Cardiac septum (tissue), 1 donor: ENCODE results near the gene NCCRP1. TPM values are rescaled to one million over a fixed set of nuclear protein-coding genes. Genes with fewer than 3 reads are reported as not detected.

Source experiments
- DNase-seq: peaks from one replicate; pipeline ENCODE4 v3.0.0-alpha.2; 2020; ENCODE audit warnings: low spot score
- intact Hi-C: fragments of 100-400 bp; cut with DNase I; formaldehyde crosslinking; loops from one replicate; pipeline ENCODE4 v1.14.0; 2022
- long read RNA-seq: library from polyadenylated mRNA; unstranded; transcript quantifications from one replicate; pipeline ENCODE4 v2.0.0, GENCODE V29; 2021
- total RNA-seq: library from RNA; stranded (reverse); fragmentation: NEBNext Ultra II Directional; extraction: Animal tissue kit (Norgen Biotek cat#: 25700); gene quantifications from one replicate; pipeline ENCODE4 v1.2.1, GENCODE V29; 2021
- donor health status: DM: no; HTN: no; CAD: no.

Gene NCCRP1, protein sequence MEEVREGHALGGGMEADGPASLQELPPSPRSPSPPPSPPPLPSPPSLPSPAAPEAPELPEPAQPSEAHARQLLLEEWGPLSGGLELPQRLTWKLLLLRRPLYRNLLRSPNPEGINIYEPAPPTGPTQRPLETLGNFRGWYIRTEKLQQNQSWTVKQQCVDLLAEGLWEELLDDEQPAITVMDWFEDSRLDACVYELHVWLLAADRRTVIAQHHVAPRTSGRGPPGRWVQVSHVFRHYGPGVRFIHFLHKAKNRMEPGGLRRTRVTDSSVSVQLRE
- not detected for total RNA-seq
- long read RNA-seq = 0 reads

DNA sequence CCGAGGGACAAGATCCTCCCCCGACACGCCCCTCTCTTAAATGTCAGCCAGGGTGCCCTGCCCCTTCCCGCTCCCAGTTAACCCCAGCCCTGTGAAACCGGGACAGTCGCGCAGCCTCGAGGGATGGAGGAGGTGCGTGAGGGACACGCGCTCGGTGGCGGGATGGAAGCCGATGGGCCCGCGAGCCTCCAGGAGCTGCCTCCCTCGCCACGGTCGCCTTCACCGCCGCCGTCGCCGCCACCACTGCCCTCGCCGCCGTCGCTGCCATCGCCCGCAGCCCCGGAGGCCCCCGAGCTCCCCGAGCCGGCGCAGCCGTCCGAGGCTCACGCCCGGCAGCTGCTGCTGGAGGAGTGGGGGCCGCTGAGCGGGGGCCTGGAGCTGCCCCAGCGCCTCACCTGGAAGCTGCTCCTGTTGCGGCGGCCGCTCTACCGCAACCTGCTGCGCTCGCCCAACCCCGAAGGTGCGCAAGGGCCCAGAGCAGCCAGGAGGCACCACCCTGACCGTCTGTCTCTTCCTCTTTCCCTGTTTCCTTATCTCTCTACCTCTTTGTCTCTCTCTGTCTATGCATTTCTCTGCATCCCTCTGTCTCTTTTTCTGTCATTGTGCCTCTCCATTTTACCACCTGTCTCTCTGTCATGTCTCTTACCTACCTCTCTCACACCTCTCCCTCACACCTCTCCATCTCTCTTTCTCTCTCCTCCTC lies at the start of gene NCCRP1:
NCCRP1 (plus strand) TSS at position 105 of the 703 bp plus-strand sequence; CDS start at position 124, 19 bp downstream.
- intact Hi-C loops = no loop called here
- no peak for DNase-seq

DNA sequence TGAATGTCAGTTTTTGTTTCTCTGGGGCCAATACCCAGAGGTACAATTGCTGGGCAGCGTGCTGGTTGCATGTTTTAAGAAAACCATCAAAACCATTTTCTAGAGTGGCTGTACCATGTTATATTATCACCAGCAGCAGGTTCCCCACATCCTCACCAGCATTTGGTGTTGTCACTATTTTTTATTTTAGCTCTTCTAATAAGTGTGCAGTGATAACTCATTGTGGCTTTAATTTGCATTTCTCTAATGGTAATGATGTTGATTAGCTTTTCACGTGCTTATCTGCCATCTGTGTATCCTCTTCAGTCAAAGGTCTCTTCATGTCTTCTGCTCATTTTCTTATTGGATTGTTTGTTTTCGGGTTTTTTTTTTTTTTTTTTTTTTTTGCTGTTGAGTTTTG lies 49.3 kb upstream of the NCCRP1 start:
- intact Hi-C loops = no loop called here
- no peak for DNase-seq

DNA sequence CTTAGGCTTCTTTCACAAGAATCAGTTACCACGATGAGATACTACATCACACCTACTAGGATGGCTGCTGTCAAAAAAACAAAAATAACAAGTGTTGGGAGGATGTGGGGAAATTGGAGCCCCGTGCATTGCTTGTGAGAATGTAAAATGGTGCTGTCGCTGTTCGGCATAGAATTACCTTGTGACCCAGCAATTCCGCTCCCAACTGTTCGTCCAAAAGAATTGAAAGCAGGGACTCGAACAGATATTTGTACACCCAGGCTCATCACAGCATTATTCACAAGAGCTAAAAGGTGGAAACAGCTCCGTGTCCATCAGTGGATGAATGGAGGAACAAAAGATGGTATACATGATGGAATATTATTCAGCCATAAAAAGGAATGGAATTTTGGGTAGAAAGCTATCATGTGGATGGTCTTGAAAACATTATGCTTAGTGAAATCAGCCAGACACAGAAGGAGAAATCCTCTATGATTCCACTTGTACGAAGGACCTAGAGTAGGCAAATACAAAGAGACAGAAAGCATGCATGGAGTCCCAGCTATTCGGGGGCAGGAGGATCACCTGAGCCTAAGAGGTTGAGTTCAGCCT lies 47.7 kb upstream of the NCCRP1 start:
- intact Hi-C loops = no loop called here
- no peak for DNase-seq

DNA sequence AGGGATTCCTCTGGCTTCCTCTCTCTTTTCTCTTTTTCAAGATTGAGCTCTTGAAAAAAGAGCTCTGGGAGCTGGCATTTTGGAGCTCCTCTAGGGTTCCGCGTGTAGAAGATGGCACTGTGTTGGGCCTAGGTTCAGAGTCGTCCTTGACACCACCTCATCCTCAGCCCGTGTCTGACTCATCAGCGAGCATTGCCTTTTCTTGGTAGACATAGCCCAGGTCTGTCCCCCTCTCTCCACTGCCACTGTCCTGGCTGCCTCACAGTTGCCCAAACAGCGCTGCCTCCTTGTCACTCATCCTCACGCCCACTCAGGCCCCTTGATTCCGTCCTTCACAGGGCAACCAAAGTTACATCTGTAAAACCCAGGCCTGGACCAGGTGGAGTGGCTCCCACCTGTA lies 46.5 kb upstream of the NCCRP1 start:
- DNase-seq = no peak
- intact Hi-C loops = no loop called here

DNA sequence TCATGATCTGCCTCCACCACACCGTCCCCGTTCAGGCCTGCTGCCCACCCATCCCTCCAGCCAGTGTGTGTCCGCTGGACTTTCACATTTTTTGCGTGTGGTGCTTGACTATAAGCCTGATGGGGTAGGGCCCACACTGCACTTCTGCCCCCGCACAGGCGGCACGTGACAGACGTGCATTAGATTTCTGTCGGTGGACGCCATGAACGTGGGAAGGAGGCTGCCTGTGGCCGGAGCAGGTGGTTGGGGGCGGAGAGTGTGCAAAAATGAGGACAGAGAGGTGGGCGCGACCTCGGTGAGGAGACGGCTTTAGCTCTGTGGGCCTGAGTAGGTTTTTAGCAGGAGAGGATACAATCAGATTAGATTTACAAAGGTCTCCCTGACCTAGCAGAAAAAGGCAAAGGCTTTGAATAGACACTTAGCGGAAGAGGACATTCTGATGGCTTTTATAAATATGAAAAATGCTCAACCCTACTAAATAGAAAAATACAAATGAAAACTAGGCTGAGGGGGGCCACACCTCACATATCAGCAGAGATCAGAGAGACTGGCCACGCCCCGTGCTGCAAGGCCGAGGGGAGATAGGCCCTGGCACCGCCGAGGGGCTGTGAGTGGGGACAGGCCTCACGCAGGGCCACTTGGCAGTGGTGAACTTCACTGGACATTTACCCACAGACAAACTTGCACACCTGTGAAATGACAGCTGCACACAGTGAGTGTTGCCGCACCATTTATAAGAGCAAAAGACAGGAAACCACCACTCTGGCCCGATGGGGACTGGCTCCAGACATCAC lies 45.8 kb upstream of the NCCRP1 start:
- no peak for DNase-seq
- intact Hi-C loops = no loop called here

DNA sequence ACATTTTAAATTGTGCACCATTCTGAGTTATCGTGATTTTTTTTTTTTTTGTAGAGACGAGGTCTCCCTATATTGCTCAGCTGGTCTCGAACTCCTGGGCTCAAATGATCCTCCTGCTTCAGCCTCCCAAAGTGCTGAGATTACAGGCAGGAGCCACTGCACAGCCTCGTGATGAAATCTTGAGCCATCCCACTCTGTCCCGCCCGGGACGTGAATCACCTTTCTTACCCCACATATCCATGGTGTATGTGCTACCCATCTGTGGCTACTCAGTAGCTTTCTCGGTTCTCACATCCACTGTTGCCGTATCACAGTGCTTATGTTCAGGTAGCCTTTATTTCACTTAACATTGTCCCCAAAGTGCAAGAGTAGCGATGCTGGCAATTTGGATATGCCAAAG lies 44.7 kb upstream of the NCCRP1 start:
- no peak for DNase-seq
- intact Hi-C loops = no loop called here

DNA sequence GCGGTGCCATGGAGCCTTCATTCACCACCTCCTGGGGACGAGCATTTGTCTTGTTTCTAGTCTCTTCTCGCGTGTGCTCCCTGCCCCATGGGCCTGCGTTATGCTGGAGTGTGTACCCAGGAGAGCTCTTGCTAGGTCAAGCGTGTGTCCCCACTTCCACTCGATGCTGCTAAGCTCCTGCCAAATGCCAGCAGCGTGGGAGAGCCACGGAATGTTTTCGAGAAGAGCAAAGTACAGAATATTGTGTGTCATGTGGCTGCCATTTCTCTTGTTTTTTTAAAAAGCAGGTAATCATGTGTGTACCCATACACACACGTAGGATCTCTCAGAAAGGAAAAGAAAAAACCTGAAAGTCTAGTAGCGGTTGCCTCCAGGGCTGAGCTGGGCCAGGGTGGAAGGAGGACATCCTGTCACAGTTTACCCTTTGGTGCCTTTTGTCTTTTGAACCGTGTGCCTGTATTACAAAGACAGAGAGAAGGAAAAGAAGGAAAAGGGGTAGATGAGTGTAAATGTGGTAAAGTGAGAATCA lies 42.6 kb upstream of the NCCRP1 start:
- intact Hi-C loops = no loop called here
- DNase-seq = no peak

DNA sequence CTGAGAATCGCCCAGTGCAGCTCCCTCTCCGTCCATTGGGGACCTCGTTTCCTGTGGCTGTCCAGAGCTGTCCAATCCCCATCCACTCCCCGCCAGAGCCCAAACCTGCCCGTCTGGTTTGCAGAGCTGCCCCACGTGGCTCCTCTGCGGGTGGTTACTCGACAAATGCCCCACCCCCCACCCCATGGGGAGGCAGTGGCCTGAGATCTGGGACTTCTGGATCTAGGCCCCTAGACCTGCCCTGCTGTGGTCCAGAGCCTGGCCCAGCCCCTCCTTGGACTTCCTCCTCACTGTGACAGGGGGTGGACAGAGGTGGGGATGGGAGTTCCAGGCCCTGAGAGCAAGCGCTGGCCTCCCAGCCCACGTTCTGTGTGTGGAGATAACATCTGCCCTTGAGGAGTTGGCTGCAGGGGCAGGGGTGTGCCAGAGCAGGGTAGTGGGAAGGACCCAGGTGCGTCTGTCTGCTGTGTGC lies 42.1 kb upstream of the NCCRP1 start:
- DNase-seq = no peak

DNA sequence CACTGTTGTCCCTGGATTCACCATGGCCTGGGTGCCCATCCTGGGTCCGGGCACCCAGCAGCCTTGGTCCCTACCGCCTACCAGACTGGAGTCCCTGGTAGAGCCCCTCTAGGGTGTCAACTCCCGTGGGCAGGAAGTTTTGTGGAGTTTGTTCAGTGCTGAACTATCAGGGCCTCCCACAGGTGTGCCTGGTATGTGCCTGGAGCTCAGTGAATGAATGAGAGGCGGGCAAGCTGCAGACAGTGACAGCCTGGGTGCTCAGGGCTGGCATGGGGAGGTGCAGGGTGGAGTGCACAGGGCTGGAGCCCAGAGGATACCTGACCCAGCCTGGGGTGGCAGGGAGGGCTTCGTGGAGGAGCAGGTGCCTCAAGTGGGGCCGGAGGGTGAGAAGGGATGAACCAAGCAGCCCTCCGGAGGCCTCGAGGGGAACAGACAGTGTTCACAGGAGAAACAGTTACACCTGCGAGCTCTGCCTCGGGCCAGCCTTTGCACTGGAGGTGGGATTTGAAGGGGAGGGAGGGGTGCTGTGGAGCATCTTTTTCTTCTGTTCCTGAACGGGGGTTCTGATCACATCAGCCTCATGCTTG lies 41.6 kb upstream of the NCCRP1 start:
- no peak for DNase-seq
- intact Hi-C loops = no loop called here

More for the DNA sequence above, 42.1 kb upstream of the NCCRP1 start:
- intact Hi-C loops = no loop called here

DNA sequence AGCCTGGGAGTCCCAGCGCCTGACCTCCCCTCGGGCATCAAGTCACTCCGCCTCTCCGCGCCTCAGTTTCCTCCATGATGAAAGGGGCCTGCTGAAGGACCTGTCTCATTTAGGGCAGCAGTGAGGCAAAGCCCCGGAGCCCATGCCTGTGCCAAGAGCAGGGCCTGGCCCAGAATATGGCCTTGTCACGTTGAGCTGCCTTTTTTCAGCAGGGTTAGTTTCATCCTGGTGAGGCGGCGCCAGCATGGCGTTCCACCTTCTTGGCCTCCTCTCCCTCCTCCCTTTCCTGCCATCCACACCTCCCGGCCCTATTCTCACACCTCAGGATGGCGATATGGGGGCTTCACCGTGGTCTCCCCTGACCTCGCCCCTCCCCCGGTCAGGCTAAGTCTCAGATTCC lies 41.0 kb upstream of the NCCRP1 start:
- intact Hi-C loops = no loop called here
- DNase-seq = no peak

DNA sequence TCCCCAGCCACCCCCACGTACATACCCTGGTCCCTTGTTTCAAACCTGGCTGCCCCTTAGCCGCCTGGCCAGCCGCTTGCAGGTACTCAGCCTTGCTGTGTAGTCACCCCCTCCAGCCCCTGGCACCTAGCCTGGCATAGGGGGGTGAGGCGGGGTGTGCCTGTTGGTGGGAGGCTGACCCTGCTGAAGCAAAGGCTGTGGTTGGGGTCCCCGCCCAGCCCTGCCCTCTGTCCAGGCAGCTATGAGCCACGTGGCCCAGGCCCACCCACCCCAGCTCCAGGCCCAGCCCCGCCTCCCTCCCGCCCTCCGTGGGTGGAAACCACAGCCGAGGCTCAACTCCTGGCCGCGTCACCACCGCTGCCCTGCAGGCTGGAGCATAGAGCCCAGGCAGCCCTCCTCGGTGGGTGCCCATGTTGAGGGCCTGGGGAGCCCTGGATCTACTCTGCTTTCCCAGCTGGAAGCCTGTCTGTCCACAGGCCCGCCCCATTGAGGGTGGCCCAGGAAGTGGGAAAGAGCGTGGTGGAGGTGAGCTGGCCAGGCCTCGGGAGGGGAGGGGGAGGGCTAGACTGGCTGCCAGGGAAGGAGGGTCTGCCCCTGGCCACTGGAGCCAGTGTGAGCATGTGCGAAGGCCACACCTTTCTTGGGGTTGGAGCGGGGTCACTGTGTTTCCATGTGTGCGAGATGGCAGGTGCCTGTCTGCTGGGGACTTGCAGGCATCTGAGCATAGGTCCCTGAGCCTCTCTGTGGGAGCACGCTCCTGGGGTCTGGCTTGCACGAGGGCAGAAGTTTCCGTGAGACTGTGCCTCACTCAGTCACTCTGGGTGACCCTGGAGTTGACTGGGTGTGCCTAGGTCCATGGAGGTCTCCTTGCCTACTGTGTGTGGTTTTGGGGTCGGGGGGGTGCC lies 40.2 kb upstream of the NCCRP1 start:
- intact Hi-C loops = no loop called here
- DNase-seq = no peak

DNA sequence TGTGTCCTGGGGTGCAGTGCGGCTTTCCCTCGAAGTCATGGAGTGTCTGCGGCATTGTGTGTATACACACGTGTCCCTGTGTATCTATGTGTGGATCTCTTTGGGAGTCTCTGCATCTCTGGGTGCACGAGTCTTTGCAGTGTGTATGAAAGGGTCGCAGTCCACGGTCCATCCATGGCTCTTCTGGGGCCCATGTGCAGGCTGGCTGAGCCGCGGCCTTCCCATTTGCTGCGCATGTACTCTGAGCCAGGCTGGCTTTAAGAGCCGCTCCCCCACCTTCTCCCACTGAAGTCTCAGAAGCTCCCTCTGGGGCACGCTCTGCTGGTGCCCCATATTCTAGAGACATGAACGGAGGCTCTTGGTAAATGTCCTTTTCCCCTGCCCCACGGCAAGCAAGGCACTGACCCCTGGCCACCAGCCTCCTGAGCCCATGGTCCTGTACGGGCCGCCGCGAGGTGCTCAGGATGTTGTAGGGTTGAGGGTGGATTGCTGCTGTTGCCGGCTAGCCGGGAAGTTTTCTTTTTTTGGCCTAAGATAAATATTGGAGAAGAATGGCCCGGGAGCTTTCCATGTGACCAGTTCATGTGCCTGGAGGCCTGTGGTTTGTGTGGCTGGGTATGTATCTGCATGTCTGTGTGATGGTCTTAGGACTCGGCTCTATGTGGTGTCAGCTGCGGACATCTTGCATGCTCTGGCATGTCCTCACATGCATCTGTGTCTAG lies 39.3 kb upstream of the NCCRP1 start:
- intact Hi-C loops = no loop called here
- DNase-seq = no peak

DNA sequence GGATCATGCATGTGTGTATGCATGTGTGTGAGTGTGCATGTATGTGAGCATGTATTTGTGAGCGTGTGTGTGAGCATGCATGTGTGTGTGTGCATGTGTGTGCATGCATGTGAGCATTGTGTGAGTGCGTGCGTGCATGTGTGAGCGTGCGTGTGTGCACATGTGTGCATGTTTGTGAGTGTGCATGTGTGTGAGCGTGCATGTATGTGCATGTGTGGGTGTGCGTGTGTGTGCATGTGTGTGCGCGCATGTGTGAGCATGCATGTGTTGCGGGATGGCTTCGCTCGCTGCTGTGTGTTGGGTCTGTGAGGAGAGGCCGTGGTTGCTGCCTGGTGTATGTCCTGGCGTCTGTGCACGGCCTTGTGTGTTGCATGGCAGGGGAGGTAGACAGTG lies 38.8 kb upstream of the NCCRP1 start:
- DNase-seq = no peak
- intact Hi-C loops = no loop called here

DNA sequence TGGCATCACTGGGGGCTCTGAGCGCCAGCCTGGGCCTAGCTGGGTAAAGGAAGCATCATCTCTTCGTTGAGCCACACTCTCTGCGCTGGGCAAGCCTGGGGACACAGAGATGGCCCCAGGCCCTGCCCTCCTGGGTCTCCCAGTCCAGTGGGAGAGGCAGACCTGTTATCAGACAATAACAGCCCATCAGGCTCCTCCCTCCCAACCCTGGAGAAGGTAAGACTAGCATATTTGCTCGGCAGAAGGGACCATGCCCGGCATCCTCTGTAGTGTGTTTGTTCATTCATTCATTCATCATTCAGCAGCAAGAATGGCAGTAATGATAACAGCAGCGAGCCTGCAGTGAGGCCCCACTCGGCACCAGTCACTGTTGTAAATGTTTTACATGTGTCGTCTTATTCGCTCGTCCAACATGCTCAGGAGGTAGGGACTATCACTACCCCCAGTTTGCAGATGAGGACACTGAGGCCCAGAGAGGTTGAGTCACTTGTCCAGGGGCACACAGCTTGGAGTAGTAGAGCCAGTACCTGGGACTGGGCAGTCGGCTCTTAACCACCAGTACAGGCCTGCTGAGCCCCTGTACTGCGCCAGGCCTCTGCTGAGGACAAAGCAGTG lies 38.0 kb upstream of the NCCRP1 start:
- no peak for DNase-seq
- intact Hi-C loops = no loop called here

DNA sequence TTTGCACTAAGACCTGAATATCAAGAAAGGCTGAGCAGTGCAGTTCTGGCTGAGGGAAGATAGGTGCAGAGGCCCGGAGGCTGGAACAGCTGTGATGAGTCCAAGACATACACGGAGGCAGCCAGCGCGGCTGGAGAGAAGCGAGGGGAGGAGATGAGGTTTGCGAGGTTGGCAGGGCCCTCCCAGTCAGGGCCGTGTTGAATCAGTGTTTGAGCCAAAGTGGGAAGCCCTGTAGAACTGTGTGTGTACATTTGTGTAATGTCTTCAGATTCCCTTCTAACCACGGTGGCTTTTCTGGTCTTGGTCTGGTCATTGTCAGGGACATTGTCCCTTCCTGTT lies 36.3 kb upstream of the NCCRP1 start:
- no peak for DNase-seq
- intact Hi-C loops = no loop called here

DNA sequence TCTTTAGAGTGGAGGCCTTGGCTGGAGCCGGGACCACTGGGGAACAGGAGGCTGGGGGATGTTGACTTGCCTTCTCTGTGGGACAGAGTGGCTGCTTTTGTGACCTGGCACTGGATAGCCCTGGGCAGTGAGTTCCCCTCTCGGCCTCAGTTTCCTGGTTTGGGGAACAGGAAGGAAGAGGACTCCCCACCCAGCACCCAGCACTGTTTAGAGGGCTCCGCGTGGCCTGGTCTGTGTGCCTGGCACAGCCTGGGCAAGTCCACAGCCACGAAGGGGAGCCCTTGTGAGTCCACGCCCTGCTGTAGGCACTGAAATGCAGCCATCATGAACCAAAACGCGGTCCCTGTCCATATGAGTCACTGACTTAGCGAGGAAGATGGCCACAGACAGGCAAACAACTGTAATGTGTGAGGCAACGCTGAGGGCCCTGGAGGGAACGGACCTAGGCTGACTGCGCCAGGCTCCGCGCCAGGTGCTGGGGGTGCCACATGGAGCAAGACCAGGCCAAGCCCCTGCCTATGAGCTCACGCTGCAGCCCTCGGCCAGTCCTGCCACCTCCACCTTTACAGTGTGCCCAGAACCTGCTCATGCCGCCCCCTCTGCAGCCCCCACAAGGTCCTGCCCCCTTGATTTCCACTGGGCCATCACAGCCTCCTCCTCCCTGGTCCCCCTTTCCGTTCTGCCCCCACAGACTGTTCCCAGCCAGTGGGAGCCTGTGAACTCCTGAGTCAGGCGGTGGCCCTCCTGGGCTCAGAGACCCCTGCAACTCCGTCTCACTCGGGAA lies 35.7 kb upstream of the NCCRP1 start:
- no peak for DNase-seq
- intact Hi-C loops = no loop called here
